Measurements from ENCODE around the gene SMR3A.

Gene SMR3A

GRCh38 chr4:70367813-70368212, 7.3 kb downstream of the SMR3A start:
- in situ Hi-C loops (cut with HindIII; ENCODE audit: low pct_ligation_motif_present, low sequenced_read_pairs), result no loop called here
- Histone ChIP-seq H3K36me3 (replicated peaks) (no peaks in the 10 kb centered on the region), H3K27ac (no peak overlapping the region), H3K4me3 (ENCODE audit: low read depth, low read length) (no peak overlapping the region), H3K27me3 (replicated peaks) (no peaks in the 10 kb centered on the region)
- no peak for DNase-seq
- no peak for TF ChIP-seq CTCF (IDR thresholded peaks at IDR 0.05; ENCODE audit: low read depth, low read length, missing control alignments)

GRCh38 chr4:70371987-70372386, 11.4 kb downstream of the SMR3A start:
- H3K4me3 ChIP-seq (ENCODE audit: low read depth, low read length), result no peak overlapping the region
- in situ Hi-C loops (cut with HindIII; ENCODE audit: low pct_ligation_motif_present, low sequenced_read_pairs), result no loop called here
- H3K27ac ChIP-seq, result no peak overlapping the region
- TF ChIP-seq CTCF (IDR thresholded peaks at IDR 0.05; ENCODE audit: low read depth, low read length, missing control alignments), result no peak
- DNase-seq, result no peak
- H3K36me3 ChIP-seq (replicated peaks), result no peaks in the 10 kb centered on the region
- no peaks in the 10 kb centered on the region for H3K27me3 ChIP-seq (replicated peaks)

GRCh38 chr4:70372760-70373159, 12.2 kb downstream of the SMR3A start:
- no peak for TF ChIP-seq CTCF (IDR thresholded peaks at IDR 0.05; ENCODE audit: low read depth, low read length, missing control alignments)
- no peaks in the 10 kb centered on the region for H3K36me3 ChIP-seq (replicated peaks)

GRCh38 chr4:70380578-70380977, 20.0 kb downstream of the SMR3A start:
- Histone ChIP-seq H3K27ac (no peak overlapping the region), H3K36me3 (replicated peaks) (no peaks in the 10 kb centered on the region), H3K4me3 (ENCODE audit: low read depth, low read length) (no peak overlapping the region), H3K27me3 (replicated peaks) (no peaks in the 10 kb centered on the region)
- DNase-seq, result no peak
- TF ChIP-seq CTCF (IDR thresholded peaks at IDR 0.05; ENCODE audit: low read depth, low read length, missing control alignments), result no peak
- in situ Hi-C loops (cut with HindIII; ENCODE audit: low pct_ligation_motif_present, low sequenced_read_pairs), result no loop called here

More at GRCh38 chr4:70372760-70373159, 12.2 kb downstream of the SMR3A start:
- H3K27me3 ChIP-seq (replicated peaks), result no peaks in the 10 kb centered on the region
- H3K27ac ChIP-seq, result no peak overlapping the region
- DNase-seq, result no peak
- no peak overlapping the region for H3K4me3 ChIP-seq (ENCODE audit: low read depth, low read length)
- in situ Hi-C loops (cut with HindIII; ENCODE audit: low pct_ligation_motif_present, low sequenced_read_pairs), result no loop called here

GRCh38 chr4:70382691-70383181, 22.2 kb downstream of the SMR3A start, which contains the start of gene SMR3B:
SMR3B (plus strand) TSS chr4:70383131; CDS start chr4:70384511, 1,380 bp downstream.
- DNase-seq, result no peak
- H3K27me3 ChIP-seq (replicated peaks), result no peaks in the 10 kb centered on the region
- no peak within 1 kb of the TSS for H3K27ac ChIP-seq
- TF ChIP-seq CTCF (IDR thresholded peaks at IDR 0.05; ENCODE audit: low read depth, low read length, missing control alignments), result no peak
- in situ Hi-C loops (cut with HindIII; ENCODE audit: low pct_ligation_motif_present, low sequenced_read_pairs), result no loop called here
- no peaks in the 10 kb centered on the region for H3K36me3 ChIP-seq (replicated peaks)
- H3K4me3 ChIP-seq (ENCODE audit: low read depth, low read length), result no peak within 1 kb of the TSS

Measured in brain microvascular endothelial cell (primary cell).